Activated gamma-delta T cell treated with Interleukin-2 at 50 U/mL for 16 hours (primary cell): ENCODE results near the gene NAALADL1.
A peak's percentile ranks its signal among the peaks of the same experiment; 100 is the strongest.

Source experiments
- DNase-seq: peaks from one replicate; pipeline ENCODE4 v3.0.0-alpha.2; 2020

NAALADL1 gene

GRCh38 chr11:65058419-65059054, at the start of gene NAALADL1:
TSS of gene NAALADL1 (minus strand) at chr11:65058553. CDS start at chr11:65058521, 32 bp downstream.
- no peak for DNase-seq

- DNase-seq, result no peak
These were observed 49.6 kb upstream of the NAALADL1 start for GRCh38 chr11:65107751-65108468.

- no peak for DNase-seq
These were observed 48.7 kb upstream of the NAALADL1 start for GRCh38 chr11:65107078-65107477.

GRCh38 chr11:65104628-65105027, 46.3 kb upstream of the NAALADL1 start:
- no peak for DNase-seq

- DNase-seq, result no peak
These were observed 45.1 kb upstream of the NAALADL1 start for GRCh38 chr11:65103476-65103875.

- DNase-seq, result no peak
These were observed 44.1 kb upstream of the NAALADL1 start for GRCh38 chr11:65102142-65103095.

GRCh38 chr11:65100674-65101350, 42.5 kb upstream of the NAALADL1 start:
- no peak for DNase-seq

- no peak for DNase-seq
These were observed 38.6 kb upstream of the NAALADL1 start for GRCh38 chr11:65096926-65097325.

- DNase-seq, result peak; percentile 84
These were observed 37.8 kb upstream of the NAALADL1 start, which contains the start of gene VPS51 for GRCh38 chr11:65095974-65096806. TSS of gene VPS51 (plus strand) at chr11:65096214. CDS start at chr11:65096251, 37 bp downstream.

GRCh38 chr11:65095427-65095826, 37.1 kb upstream of the NAALADL1 start:
- DNase-seq, result no peak

- no peak for DNase-seq
These were observed 32.3 kb upstream of the NAALADL1 start for GRCh38 chr11:65090628-65091027.

- no peak for DNase-seq
These were observed 31.3 kb upstream of the NAALADL1 start for GRCh38 chr11:65089621-65090020.

GRCh38 chr11:65087827-65088226, 29.5 kb upstream of the NAALADL1 start:
- DNase-seq, result no peak

GRCh38 chr11:65087216-65087615, 28.9 kb upstream of the NAALADL1 start:
- DNase-seq, result no peak

GRCh38 chr11:65086809-65087208, 28.5 kb upstream of the NAALADL1 start:
- no peak for DNase-seq

- DNase-seq, result no peak
These were observed 27.1 kb upstream of the NAALADL1 start for GRCh38 chr11:65085446-65085845.

- DNase-seq, result no peak
These were observed 26.4 kb upstream of the NAALADL1 start for GRCh38 chr11:65084598-65085375.

GRCh38 chr11:65083834-65084597, 25.7 kb upstream of the NAALADL1 start, which contains the start of the genes CDCA5 and ZFPL1:
TSS of gene CDCA5 (minus strand) at chr11:65084040. CDS start at chr11:65083978, 62 bp downstream.
TSS of gene ZFPL1 (plus strand) at chr11:65084222. CDS start at chr11:65084699, 477 bp downstream.
- peak; percentile 96 for DNase-seq

GRCh38 chr11:65083134-65083833, 24.9 kb upstream of the NAALADL1 start:
- DNase-seq, result no peak
